Trophoblast cell (in vitro differentiated cells and primary cell): ENCODE results near the gene C16orf92. TPM values are rescaled to one million over a fixed set of nuclear protein-coding genes. Genes with fewer than 3 reads are reported as not detected.

Experiments used
- DNase-seq, 2 donors: peaks; one replicate each; pipeline ENCODE4 v3.0.0-alpha.2; 2016
- H2AFZ ChIP-seq: 2 replicates; pipeline ENCODE4 v1.6.1; 2013; ENCODE audit warnings: low read length, moderate library complexity, mild to moderate bottlenecking; ENCODE audit not compliant: insufficient read depth, poor library complexity
- H2AK5ac ChIP-seq: 2 replicates; pipeline ENCODE4 v1.6.1; 2013; ENCODE audit warnings: mild to moderate bottlenecking, low read length
- H2BK120ac ChIP-seq: 2 replicates; pipeline ENCODE4 v1.6.1; 2013; ENCODE audit warnings: low read length, mild to moderate bottlenecking, moderate library complexity; ENCODE audit not compliant: insufficient read depth, poor library complexity
- H2BK12ac ChIP-seq: 2 replicates; pipeline ENCODE4 v1.6.1; 2013; ENCODE audit warnings: mild to moderate bottlenecking, low read length, moderate library complexity
- H2BK5ac ChIP-seq: 2 replicates; pipeline ENCODE4 v1.6.1; 2013; ENCODE audit warnings: low read length, low read depth, moderate library complexity, mild to moderate bottlenecking; ENCODE audit not compliant: poor library complexity
- H3K14ac ChIP-seq: 2 replicates; pipeline ENCODE4 v1.6.1; 2013; ENCODE audit warnings: mild to moderate bottlenecking, low read length
- H3K18ac ChIP-seq: 2 replicates; pipeline ENCODE4 v1.6.1; 2013; ENCODE audit warnings: mild to moderate bottlenecking, low read length
- H3K23ac ChIP-seq: 2 replicates; pipeline ENCODE4 v1.6.1; 2013; ENCODE audit warnings: low read length
- H3K27ac ChIP-seq: 2 replicates; pipeline ENCODE4 v1.5.1; 2013; ENCODE audit warnings: low read depth, mild to moderate bottlenecking, inconsistent platforms, low read length, moderate library complexity
- H3K27me3 ChIP-seq: 2 replicates; pipeline ENCODE4 v1.6.1; 2013; ENCODE audit warnings: inconsistent platforms, mild to moderate bottlenecking, low read length, moderate library complexity; ENCODE audit not compliant: insufficient read depth
- H3K36me3 ChIP-seq, 2 experiments: 1 replicate in 1 of 2; 2 replicates in 1 of 2; pipeline ENCODE4 v1.6.1; 2013; ENCODE audit warnings: low read length in 2 of 2, mild to moderate bottlenecking in 2 of 2, moderate library complexity in 1 of 2; ENCODE audit not compliant: insufficient read depth in 2 of 2, control insufficient read depth in 1 of 2
- H3K4ac ChIP-seq: 2 replicates; pipeline ENCODE4 v1.6.1; 2013; ENCODE audit warnings: low read depth, mild to moderate bottlenecking, low read length, moderate library complexity
- H3K4me1 ChIP-seq, 2 experiments: 1 replicate in 1 of 2; 2 replicates in 1 of 2; pipeline ENCODE4 v1.6.1; 2013; ENCODE audit warnings: low read length in 2 of 2, mild to moderate bottlenecking in 2 of 2, moderate library complexity in 1 of 2; ENCODE audit not compliant: insufficient read depth in 2 of 2, control insufficient read depth in 1 of 2
- H3K4me2 ChIP-seq: 2 replicates; pipeline ENCODE4 v1.6.1; 2013; ENCODE audit warnings: inconsistent platforms, mild to moderate bottlenecking, low read length, moderate library complexity
- H3K4me3 ChIP-seq: 2 replicates; pipeline ENCODE4 v1.5.1; 2013; ENCODE audit warnings: mild to moderate bottlenecking, low read depth, low read length, inconsistent platforms
- H3K79me1 ChIP-seq: one replicate; pipeline ENCODE4 v1.6.1; 2013; ENCODE audit warnings: low read length
- H3K79me2 ChIP-seq: 2 replicates; pipeline ENCODE4 v1.6.1; 2013; ENCODE audit warnings: low read length, mild to moderate bottlenecking; ENCODE audit not compliant: control insufficient read depth, insufficient read depth, poor library complexity
- H3K9ac ChIP-seq: 2 replicates; pipeline ENCODE4 v1.6.1; 2013; ENCODE audit warnings: mild to moderate bottlenecking, low read length
- H3K9me3 ChIP-seq: 2 replicates; pipeline ENCODE4 v1.6.1; 2013; ENCODE audit warnings: low read depth, mild to moderate bottlenecking, control low read depth, inconsistent platforms, low read length; ENCODE audit not compliant: insufficient read depth
- H4K12ac ChIP-seq: 2 replicates; pipeline ENCODE4 v1.6.1; 2013; ENCODE audit warnings: low read depth, mild to moderate bottlenecking, low read length, moderate library complexity
- H4K8ac ChIP-seq: 2 replicates; pipeline ENCODE4 v1.6.1; 2013; ENCODE audit warnings: low read depth, mild to moderate bottlenecking, low read length, moderate library complexity
- H4K91ac ChIP-seq: one replicate; pipeline ENCODE4 v1.6.1; 2013; ENCODE audit warnings: low read depth, mild to moderate bottlenecking, low read length, moderate library complexity
- WGBS: extraction: QIAGEN DNeasy Blood & Tissue Kit; methylation state at CpG from one replicate; pipeline ENCODE4 v1.1.7; 2013; ENCODE audit warnings: missing lambda C conversion rate; ENCODE audit not compliant: insufficient read length, insufficient coverage; ENCODE audit errors: extremely low coverage; 5-methylcytosine and 5-hydroxymethylcytosine counted together
- polyA plus RNA-seq: library from polyadenylated mRNA; stranded (reverse); fragments of 200-250 nt; gene quantifications from 2 replicates; pipeline ENCODE4 v1.2.3, GENCODE V29; 2013

The C16orf92 gene
- not detected in 2 replicates for polyA plus RNA-seq

- H4K12ac ChIP-seq, result no peak within 1 kb of the TSS
- no peak within 1 kb of the TSS for H3K14ac ChIP-seq
- H3K4me3 ChIP-seq, result no peak within 1 kb of the TSS
- no peaks in the 10 kb centered on the region for H3K79me2 ChIP-seq
- H4K8ac ChIP-seq, result no peak within 1 kb of the TSS
- no peaks in the 10 kb centered on the region for H3K9me3 ChIP-seq
- no peak within 1 kb of the TSS for H3K4ac ChIP-seq
- no peak within 1 kb of the TSS for H2AK5ac ChIP-seq
- H2AFZ ChIP-seq, result no peak within 1 kb of the TSS
- no peak within 1 kb of the TSS for H2BK120ac ChIP-seq
- WGBS, result no CpG with 5 or more reads among the region's 6 CpGs
- H3K23ac ChIP-seq, result no peak within 1 kb of the TSS
- no peak within 1 kb of the TSS for H2BK12ac ChIP-seq
- no peaks in the 10 kb centered on the region for H3K79me1 ChIP-seq
- H4K91ac ChIP-seq, result no peak within 1 kb of the TSS
- no peak within 1 kb of the TSS for H3K27ac ChIP-seq
- H3K9ac ChIP-seq, result no peak within 1 kb of the TSS
- H3K4me1 ChIP-seq, result peaks cover 0 to 4% of the 10 kb centered on the region in 2 experiments
- no peaks in the 10 kb centered on the region for H3K27me3 ChIP-seq
- no peak within 1 kb of the TSS for H2BK5ac ChIP-seq
- H3K4me2 ChIP-seq, result no peak within 1 kb of the TSS
- H3K36me3 ChIP-seq, result no peaks in the 10 kb centered on the region
- H3K18ac ChIP-seq, result no peak within 1 kb of the TSS
- no peak for DNase-seq
Observed at GRCh38 chr16:30022887-30023286, at the start of gene C16orf92. TSS of gene C16orf92 (plus strand) at chr16:30023198. CDS start at chr16:30023341, 143 bp downstream.

- peak within 1 kb of the TSS; percentile 44 for H2BK5ac ChIP-seq
- no peaks in the 10 kb centered on the region for H3K27me3 ChIP-seq
- H4K8ac ChIP-seq, result peak within 1 kb of the TSS; percentile 81
- H2BK12ac ChIP-seq, result peak within 1 kb of the TSS; percentile 25
- H3K4ac ChIP-seq, result peak within 1 kb of the TSS; percentile 48
- H3K4me2 ChIP-seq, result peak within 1 kb of the TSS; percentile 93
- H2AFZ ChIP-seq, result peak within 1 kb of the TSS; percentile 51
- peak within 1 kb of the TSS; percentile 42 for H3K23ac ChIP-seq
- H3K18ac ChIP-seq, result peak within 1 kb of the TSS; percentile 44
- peak within 1 kb of the TSS; percentile 96 for H3K4me3 ChIP-seq
- H3K9ac ChIP-seq, result peak within 1 kb of the TSS; percentile 99
- H2BK120ac ChIP-seq, result peak within 1 kb of the TSS; percentile 72
- peak within 1 kb of the TSS; percentile 57 for H4K12ac ChIP-seq
- peaks cover 9 to 22% of the 10 kb centered on the region in 2 experiments for H3K4me1 ChIP-seq
- peak; percentile 99 to 100 for DNase-seq
- H3K79me2 ChIP-seq, result peaks cover 15% of the 10 kb centered on the region
- no CpG with 5 or more reads among the region's 75 CpGs for WGBS
- peak within 1 kb of the TSS; percentile 88 for H3K27ac ChIP-seq
- H3K9me3 ChIP-seq, result no peaks in the 10 kb centered on the region
- H3K14ac ChIP-seq, result peak within 1 kb of the TSS; percentile 88
- peak within 1 kb of the TSS; percentile 20 for H2AK5ac ChIP-seq
- peaks cover 10% of the 10 kb centered on the region for H3K79me1 ChIP-seq
- peak within 1 kb of the TSS; percentile 84 for H4K91ac ChIP-seq
- H3K36me3 ChIP-seq, result peaks cover 30 to 32% of the 10 kb centered on the region in 2 experiments
Observed at GRCh38 chr16:29973384-29974246, 49.4 kb upstream of the C16orf92 start, which contains the start of gene TAOK2. TSS of gene TAOK2 (plus strand) at chr16:29973868. CDS start at chr16:29977773, 3,905 bp downstream.

GRCh38 chr16:29974291-29975133, 48.5 kb upstream of the C16orf92 start:
- no peak overlapping the region for H3K27ac ChIP-seq
- no CpG with 5 or more reads among the region's 31 CpGs for WGBS
- peaks cover 10% of the 10 kb centered on the region for H3K79me1 ChIP-seq
- H3K14ac ChIP-seq, result peak overlapping the region; percentile 29
- no peaks in the 10 kb centered on the region for H3K27me3 ChIP-seq
- peaks cover 34 to 36% of the 10 kb centered on the region in 2 experiments for H3K36me3 ChIP-seq
- peak overlapping the region; percentile 6 for H4K12ac ChIP-seq
- H4K8ac ChIP-seq, result peak overlapping the region; percentile 1
- H3K9me3 ChIP-seq, result no peaks in the 10 kb centered on the region
- peak overlapping the region; percentile 93 for H3K4me2 ChIP-seq
- H2AFZ ChIP-seq, result no peak overlapping the region
- H2BK120ac ChIP-seq, result peak overlapping the region; percentile 1
- H4K91ac ChIP-seq, result peak overlapping the region; percentile 84
- peak overlapping the region; percentile 96 for H3K4me3 ChIP-seq
- H2AK5ac ChIP-seq, result peak overlapping the region; percentile 8
- H3K18ac ChIP-seq, result no peak overlapping the region
- H3K9ac ChIP-seq, result peak overlapping the region; percentile 99
- peaks cover 15% of the 10 kb centered on the region for H3K79me2 ChIP-seq
- no peak overlapping the region for H2BK12ac ChIP-seq
- peak overlapping the region; percentile 25 for H3K4ac ChIP-seq
- peak overlapping the region; percentile 44 for H2BK5ac ChIP-seq
- peak in 1 of 2 donors; percentile 7 for DNase-seq
- H3K23ac ChIP-seq, result no peak overlapping the region
- peaks cover 9 to 22% of the 10 kb centered on the region in 2 experiments for H3K4me1 ChIP-seq

GRCh38 chr16:29975134-29975538, 47.9 kb upstream of the C16orf92 start:
- Histone ChIP-seq H4K12ac (peak overlapping the region; percentile 6), H3K4me1 (peaks cover 9 to 22% of the 10 kb centered on the region in 2 experiments), H3K27ac (no peak overlapping the region), H2BK5ac (no peak overlapping the region), H3K36me3 (peaks cover 31 to 39% of the 10 kb centered on the region in 2 experiments), H3K79me1 (peaks cover 10% of the 10 kb centered on the region), H3K4me2 (peak overlapping the region; percentile 93), H4K91ac (no peak overlapping the region), H2AK5ac (no peak overlapping the region), H3K79me2 (peaks cover 15% of the 10 kb centered on the region), H3K27me3 (no peaks in the 10 kb centered on the region), H3K4ac (peak overlapping the region; percentile 25), H2BK12ac (no peak overlapping the region), H4K8ac (no peak overlapping the region), H3K4me3 (no peak overlapping the region), H2BK120ac (no peak overlapping the region), H3K9ac (no peak overlapping the region), H3K9me3 (no peaks in the 10 kb centered on the region), H3K23ac (no peak overlapping the region), H3K18ac (no peak overlapping the region), H2AFZ (no peak overlapping the region), H3K14ac (peak overlapping the region; percentile 29)
- DNase-seq, result no peak
- WGBS, result no CpG with 5 or more reads among the region's 5 CpGs
